ENCODE measurements around the gene EGFL7. TPM values are rescaled to one million over a fixed set of nuclear protein-coding genes. Genes with fewer than 3 reads are reported as not detected.
A peak's percentile ranks its signal among the peaks of the same experiment; 100 is the strongest.
"Not testable (repeated sequence)": the region's sequence is repeated elsewhere in the genome, so short reads cannot be mapped to it uniquely, and the experiment has no call there.

The EGFL7 gene
- polyA plus RNA-seq, 4 donors: 29.0 to 79.5 (median 44.5) TPM

DNA sequence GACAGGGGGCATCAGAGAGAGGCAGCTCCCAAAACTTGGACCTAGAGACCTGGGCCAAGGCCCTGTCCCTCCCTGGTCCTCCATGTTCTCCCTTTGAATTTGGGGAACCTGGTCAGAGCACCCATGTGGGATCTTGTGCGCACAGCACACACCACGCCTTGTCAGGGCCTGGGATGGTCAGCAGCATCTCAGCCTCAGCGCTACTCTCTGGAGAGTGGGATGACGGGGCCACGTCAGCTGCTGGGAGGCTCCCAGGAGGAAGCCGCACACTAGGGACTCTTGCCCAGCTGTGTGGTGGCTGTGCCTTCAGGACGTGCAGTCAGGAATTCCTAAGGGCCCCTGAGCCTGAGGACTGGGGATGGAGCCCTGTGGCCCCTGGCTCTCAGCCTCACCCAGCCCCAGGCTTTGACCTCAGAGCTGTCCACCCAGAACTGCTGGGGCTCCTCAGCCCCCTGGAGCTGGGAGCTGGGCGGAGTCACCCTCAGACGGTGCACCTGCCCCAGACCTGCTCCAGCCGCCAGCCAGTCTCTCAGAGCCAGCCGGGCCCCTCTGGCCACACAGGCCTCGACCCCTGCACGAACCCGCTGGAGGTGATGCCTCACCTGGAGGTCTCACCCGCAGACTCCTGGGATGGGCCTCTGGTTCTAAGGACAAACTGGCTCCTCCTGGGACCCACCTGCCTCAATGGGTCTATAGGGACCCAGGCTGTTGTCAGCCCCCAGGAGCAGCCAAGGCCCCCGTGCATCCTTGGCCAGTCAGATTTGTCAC lies 38.3 kb upstream of the EGFL7 start:
- no peak for DNase-seq (ENCODE audit: low read depth in 4 of 4, low spot score in 3 of 4)

DNA sequence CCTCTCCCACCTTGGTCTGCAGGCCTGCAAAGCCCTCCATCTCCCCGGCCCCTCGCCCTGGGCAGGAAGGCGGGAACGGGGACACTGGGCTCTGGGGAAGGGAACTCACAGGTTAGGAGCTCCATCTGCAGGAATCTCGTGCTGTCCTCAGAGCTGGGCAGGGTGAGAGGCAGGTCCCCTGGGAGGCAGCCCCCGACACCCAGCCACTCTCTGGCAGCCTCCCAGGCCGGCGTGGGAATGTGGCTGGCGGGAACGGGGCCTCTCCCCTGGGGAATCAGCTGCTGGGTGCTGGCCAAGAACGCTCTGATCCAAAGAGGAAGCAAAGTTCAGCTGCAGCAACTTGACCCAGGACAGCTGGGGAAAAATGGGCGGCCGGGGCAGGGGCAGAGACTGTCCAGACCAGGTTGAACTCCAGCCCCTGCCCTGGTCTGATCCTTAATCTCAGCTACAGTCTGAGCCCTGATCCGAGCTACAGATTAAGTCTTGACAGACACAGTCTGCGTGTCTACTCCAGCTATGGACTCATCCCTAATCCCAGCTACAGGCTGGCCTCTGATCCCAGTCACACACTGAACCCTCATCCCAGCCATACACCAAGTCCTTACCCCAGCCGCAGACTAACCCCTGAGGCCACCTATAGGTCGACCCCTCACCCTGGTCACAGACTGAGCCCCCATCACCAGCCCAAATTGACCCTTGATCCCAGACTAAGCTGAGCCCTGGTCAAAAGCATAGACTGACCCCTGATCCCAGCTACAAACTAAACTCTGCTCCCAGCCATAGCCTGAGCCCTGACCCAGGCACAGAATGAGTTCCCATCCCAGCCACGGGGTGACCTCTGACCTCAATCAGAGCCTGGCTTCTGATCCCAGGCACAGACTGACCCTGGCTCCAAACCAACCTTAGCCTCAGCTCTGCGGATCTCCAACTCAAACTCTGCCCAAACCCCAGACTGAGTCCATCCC lies 37.3 kb upstream of the EGFL7 start:
- no peak for DNase-seq (ENCODE audit: low read depth in 4 of 4, low spot score in 3 of 4)

DNA sequence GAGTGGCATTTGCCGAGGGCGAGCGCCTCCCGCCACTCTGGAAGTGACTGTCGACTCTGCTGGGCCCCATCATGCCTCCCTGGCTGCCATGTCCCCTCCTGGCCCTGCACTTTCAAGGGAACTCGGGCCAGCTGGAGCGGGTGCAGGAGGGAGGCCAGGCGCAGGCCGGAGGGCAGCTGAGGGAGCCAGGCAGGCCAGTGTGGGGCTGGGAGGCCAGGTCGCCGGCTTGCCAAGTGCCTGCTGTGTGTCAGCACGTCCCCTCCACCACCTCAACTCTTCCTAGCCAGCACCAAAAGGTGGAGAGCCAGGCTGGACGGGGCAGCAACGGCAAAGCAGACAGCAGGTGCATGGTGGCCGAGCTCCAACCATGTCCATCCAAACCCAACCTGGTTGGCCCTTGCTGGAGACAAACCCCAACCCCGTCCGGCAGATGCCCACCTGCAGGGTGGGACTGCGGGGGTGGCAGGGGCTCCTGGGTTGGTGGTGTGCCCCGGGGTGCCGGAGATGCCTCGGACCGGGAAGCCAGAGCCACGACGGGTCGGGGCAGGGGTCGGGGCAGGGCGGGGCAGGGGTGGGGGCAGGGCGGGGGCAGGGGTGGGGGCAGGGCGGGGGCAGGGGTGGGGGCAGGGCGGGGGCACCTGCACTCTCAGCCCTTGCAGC lies 36.5 kb upstream of the EGFL7 start:
- no peak for DNase-seq (ENCODE audit: low read depth in 4 of 4, low spot score in 3 of 4)

DNA sequence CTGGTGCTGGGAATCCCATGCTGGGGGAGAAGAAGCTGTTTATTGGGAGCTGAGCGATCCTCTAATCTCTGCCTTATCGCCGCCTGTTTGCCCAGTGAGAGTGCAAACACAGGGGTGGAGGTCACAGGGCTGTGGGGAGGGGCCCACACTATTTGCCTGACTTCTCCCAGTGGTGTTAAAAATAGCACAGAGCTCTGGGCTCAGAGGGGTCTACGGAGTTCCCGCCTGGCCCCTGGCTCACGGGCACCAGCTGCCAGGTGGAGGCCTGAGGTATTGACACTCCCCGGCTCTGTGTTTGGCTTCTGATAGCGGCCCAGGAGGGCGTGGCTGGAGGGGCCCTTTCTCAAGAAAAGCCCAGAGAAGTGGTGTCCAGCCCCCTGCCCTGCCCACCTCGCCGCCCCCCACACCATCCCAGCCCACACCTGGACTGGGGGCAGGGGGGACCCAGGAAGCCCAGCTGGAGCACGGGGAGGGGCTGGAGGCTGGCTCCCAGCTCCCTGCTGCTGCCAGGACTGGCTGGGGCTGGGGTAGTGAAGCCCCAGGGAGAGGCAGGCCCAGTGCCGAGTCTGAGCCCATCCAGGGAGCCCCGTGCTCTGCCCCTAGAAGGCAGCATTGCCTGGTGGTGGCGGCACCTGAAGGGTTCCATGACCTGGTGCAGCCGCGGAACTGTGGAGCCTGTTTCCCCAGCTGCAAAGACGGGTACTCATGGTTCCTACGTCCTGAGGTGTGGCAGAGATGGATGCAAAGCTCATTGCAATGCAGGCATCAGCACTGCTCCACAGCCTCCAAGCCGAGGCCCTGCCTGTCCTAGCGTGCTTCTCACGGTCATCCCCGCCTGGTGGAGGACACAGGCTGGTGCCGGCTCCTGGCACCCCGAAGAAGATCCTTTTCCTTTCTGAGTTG lies 35.7 kb upstream of the EGFL7 start:
- no peak for DNase-seq (ENCODE audit: low read depth in 4 of 4, low spot score in 3 of 4)

DNA sequence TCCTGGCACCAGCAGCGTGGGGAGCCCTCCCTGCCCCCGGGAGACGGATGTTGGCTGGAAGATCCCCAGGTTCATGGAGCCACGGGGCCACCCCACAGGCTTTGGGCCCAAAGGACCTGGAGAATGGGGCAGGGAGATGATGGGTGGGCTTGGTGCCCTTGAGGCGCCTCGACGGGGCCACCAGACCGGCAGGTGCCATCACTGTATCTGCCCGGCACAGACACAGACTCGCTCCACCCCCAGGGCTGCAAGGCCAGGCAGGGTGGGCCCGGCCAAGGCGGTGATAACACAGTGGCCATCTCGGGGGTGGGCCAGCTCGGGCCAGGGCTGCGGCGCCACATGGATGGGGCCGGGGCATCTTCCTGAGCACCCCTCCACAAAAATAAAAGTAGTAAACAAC lies 35.0 kb upstream of the EGFL7 start:
- no peak for DNase-seq (ENCODE audit: low read depth in 4 of 4, low spot score in 3 of 4)

DNA sequence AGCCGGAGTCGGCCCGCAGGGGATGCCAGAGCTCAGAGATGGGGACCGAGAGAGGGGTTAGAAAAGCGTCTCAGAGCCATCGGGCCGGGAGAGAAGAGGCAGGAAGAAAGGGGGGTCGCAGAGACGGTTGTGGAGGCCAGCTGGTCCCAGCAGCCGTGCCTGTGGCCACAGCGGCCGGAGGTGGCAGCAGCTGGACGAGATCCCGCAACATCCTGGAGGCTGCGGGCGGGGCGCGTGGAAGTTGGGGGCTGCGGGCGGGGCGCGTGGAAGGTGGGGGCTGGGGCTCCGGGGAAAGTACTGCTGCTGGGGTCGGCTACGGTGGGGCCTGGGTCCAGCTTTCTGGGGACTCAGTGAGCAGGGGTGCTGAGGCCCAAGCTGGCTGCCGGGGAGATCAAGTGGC lies 34.4 kb upstream of the EGFL7 start:
- DNase-seq (ENCODE audit: low read depth in 4 of 4, low spot score in 3 of 4): no peak

DNA sequence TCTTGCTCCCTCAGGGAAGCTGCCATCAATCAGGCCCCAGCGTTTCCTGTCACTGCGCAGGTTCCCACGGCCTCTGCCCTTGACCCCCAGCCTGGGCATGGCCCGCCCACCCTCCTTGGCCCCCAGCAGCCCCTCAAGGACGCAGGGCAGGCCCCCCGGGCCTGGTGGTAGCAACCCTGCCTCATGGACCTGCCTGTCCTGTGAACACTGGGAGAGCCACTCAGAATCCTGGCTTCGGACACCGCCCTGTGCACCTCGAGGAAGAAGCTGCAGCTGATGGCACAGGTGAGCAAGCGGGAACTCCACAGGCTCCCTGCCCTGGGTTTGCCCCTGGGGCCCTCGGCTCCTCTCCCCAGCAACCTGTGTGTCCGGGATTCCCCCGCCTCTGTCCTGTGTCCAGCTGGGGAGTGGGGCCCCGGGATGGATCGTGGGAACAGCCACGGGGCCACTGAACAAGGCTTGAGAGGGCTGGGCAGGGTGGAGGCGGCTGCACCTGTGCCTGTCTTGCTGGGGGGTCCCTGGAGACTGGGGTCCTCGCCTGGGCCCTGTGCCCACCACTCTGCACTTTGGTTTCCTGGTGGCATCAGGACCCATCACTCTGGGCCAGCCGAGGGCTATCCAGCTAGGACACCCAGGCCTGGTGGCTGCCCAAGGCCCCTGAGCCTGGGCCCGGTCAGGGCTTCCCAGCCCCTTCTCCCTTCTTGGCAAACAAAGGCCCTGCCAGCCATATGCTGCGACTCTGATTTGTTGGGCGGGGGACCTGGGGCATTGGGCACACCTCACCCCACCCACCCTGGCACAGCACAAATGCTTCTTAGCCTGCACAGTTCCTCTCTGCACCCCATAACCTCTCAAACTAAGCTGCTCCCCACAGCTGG lies 33.5 kb upstream of the EGFL7 start:
- DNase-seq (ENCODE audit: low read depth in 4 of 4, low spot score in 3 of 4): no peak

DNA sequence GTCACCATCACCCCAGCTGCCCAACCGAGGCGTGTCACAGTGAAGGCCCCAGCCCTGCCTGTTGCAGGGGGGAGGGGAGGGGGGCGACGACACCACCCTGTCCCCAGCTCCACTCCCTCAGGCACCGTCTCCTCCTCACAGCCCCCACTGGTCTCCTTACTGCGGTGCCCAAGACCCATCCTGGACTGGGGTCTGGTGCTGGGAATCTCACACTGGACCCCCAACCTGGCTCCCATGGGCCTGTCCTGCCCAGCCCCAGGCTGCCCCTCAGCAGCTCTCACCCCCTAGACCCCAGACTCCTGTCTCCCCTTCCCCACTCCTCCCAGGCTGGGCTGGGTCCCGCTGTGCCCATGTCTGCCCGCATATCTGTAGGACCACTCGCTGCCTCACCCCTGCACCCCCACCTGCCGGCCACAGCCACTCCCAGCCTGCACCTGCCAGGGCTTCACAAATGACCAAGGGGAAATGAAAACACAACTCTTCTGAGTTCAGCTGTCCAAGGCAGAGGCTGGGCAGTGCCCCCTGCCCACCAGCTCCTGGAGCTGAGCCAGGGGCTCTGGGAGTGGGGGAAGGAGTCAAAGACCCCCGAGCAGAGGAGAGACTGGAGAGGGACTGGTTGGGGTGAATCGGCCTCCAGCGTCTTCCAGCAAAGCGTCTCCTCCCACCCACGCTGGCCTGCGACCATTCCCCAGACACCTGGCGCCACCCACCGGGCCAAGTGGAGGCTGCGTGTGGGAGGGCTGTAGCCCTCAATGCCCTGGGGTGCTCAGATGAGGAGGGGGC lies 32.6 kb upstream of the EGFL7 start:
- DNase-seq (ENCODE audit: low read depth in 4 of 4, low spot score in 3 of 4): no peak

DNA sequence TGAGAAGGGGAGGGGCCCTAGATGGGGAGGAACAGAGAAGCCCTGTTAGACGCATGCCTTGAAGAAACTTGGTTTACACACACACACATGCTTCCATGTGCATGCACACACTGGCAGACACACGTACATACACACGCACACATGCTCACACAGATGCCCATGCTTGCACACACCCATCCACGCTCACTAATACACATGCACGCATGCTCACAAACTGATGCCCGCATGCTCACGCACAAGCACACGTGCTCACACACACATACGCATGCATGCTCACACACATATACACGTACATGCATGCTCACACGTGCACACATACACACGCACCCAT lies 32.1 kb upstream of the EGFL7 start:
- DNase-seq (ENCODE audit: low read depth in 4 of 4, low spot score in 3 of 4): no peak

DNA sequence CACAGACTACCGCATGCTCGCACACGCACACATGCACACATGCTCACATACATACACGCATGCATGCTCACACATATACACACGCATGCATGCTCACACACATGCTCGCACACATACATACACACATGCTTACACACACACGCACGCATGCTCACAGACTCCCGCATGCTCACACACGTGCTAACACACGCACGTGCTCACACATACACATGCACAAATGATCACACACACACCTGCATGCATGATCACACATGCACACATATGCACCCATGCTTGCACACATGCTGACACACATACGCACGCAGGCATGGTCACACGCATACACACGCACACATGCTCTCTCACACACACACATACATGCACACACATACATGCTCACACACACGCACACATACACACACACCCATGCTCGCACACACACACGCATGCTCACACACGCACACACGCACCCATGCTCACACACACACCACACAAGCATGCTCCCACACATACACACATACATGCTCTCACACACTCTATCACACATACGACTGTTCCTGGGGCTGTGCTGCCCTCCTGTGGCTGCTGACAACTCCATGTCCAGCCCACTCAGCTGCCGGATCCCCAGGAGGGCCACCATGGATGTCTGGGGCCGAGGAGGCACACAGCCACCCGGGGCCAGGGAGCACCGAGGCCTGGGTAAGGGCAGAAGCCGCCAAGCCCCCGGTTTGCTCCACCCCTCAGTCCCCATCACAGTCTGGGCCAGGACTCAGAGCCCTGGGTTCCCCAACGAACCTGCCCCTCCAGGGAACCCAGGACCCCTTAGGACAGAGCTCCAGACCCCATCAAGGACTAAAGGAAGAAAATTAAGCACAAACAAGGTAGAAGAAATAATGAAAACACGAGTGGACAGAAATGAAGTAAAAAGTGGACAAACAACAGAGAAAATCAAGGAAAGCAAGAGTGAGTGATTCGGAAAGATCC lies 31.4 kb upstream of the EGFL7 start:
- peak in 2 of 4 donors; percentile 58 to 63 for DNase-seq (ENCODE audit: low read depth in 4 of 4, low spot score in 3 of 4)

DNA sequence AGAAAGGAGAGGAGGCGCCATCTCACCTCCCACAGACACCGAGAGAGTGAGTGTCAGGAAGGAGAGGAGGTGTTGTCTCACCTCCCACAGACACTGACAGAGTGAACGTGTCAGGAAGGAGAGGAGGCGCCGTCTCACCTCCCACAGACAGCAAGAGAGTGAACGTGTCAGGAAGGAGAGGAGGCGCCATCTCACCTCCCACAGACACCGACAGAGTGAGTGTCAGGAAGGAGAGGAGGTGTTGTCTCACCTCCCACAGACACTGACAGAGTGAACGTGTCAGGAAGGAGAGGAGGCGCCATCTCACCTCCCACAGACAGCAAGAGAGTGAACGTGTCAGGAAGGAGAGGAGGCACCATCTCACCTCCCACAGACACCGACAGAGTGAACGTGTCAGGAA lies 30.6 kb upstream of the EGFL7 start:
- DNase-seq (ENCODE audit: low read depth in 4 of 4, low spot score in 3 of 4): not testable (repeated sequence)

DNA sequence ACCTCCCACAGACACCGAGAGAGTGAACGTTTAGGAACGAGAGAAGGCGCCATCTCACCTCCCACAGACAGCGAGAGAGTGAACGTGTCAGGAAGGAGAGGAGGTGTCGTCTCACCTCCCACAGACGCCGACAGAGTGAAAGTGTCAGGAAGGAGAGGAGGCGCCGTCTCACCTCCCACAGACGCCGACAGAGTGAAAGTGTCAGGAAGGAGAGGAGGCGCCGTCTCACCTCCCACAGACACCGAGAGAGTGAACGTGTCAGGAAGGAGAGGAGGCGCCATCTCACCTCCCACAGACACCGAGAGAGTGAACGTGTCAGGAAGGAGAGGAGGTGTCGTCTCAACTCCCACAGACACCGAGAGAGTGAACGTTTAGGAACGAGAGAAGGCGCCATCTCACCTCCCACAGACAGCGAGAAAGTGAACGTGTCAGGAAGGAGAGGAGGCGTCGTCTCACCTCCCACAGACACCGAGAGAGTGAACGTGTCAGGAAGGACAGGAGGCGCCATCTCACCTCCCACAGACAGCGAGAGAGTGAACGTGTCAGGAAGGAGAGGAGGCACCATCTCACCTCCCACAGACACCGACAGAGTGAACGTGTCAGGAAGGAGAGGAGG lies 30.1 kb upstream of the EGFL7 start:
- not testable (repeated sequence) for DNase-seq (ENCODE audit: low read depth in 4 of 4, low spot score in 3 of 4)

DNA sequence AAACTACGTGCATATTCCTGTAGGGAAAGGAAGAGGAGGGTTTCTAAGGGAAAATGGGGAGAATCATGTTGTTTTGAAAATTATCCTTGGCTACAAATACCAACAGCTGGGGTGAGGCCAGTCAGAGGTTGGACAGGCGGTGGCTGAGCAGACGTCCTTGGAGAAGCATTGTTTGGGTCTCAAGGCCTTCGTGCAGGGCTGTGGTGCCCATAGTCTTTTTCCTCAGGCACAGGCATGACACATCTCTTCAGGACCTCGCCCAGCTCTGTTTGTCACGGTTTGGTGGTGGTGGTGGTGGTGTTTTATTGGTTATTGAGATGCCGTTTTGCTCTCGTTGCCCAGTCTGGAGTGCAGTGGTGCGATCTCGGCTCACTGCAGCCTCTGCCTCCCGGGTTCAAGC lies 27.8 kb upstream of the EGFL7 start:
- no peak for DNase-seq (ENCODE audit: low read depth in 4 of 4, low spot score in 3 of 4)

DNA sequence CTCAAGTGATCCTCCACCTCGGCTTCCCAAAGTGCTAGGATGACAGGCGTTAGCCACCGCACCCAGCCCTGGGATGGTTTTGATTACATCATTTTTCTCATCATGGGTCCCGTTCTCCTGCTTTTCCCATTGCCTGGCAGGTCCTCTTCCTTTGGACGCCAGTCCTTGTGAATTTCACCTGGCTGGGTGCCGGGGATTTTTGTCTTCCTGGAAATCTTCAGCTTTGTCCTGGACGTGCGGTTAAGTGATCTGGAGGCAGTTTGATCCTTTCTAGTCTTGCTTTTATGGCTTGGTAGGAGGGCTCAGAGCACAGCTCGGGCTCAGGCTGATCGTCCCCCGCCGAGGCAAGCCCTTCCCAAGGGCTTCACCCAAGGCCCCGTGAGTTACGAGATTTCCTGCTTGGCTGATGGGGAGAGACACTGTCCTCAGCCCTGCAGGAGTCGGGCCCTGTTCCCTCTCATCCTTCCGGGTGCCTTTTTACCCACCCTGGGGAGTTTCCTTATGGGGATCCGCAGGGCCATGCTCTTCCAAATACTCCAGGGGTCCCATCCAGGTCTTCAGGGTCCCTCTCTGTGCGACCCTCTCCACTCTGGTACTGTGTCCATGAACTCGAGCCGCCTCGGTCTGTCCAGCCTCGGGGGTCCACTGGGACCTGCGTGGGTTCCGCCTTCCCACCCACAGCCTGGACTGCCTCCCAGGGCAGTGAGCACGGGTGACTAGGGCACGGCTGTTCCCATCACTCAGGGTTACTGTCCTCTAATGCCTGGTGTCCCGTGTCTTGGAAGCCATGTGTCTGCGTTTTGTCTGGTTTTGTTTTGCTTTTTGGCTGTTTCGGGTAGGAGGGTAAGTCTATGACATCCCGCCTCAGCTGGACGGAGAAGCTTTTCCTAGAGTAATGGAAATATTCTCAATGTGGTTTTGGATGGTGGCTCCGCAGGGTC lies 22.3 kb upstream of the EGFL7 start:
- no peak for DNase-seq (ENCODE audit: low read depth in 4 of 4, low spot score in 3 of 4)

DNA sequence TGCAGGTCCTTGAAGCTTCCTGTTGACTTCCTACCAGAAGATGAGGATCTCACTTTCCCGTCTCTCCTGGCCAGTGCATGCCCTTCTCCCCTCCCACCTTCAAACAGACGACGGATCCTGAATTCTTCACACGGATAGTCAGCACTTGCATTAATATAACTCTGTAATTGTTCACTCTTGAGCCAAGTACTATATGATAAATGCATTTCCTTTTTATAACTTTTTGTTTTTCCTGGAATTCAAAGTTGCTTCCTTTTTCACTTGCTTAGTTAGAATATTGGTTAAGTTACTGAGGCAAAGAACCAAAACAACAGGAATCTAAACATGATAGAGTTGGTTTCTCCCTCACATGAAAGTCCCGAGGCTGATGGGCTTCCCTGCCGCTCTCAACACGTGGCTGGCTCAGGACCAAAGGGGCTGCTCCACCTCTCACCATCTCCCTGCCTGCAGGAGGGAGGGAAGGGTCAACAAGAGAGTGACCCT lies 20.2 kb upstream of the EGFL7 start:
- no peak for DNase-seq (ENCODE audit: low read depth in 4 of 4, low spot score in 3 of 4)
